HG02981 (cell line): ENCODE measurements around the gene DVL2.

ENCODE experiments used
- ATAC-seq: cut with Tn5 transposase; IDR thresholded peaks from one replicate; pipeline ENCODE4 v1.9.1; 2021; ENCODE audit warnings: mild to moderate bottlenecking, moderate library complexity; ENCODE audit not compliant: unreplicated experiment

DVL2 gene

DNA sequence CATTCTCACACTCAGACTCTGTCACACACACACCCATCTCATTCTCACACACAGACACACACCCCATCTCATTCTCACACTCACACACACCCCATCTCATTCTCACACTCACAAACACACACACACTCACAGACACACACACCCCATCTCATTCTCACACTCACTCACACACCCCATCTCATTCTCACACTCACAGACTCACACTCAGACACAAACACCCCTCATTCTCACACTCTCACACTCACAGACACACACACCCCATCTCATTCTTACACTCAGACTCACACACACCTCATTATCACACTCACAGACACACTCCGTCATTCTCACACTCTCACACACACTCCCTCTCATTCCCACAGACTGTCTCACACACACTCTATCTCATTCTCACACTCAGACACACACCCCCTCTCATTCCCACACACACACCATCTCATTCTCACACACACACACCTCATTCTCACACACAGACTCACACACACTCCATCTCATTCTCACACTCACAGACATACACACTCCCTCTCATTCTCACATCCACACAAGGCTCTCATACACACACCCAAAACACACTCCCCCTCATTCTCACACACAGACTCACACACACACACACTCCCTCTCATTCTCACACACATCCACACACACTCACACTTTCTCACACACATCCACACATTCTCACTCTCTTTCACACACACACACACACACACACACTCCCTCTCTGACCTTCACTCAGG is 58.0 kb downstream of the DVL2 start:
- ATAC-seq: no peak
